Kidney (tissue), 14 donors: ENCODE results near the gene COQ10B. TPM values are rescaled to one million over a fixed set of nuclear protein-coding genes. Genes with fewer than 3 reads are reported as not detected.

Experiments used
- DNase-seq, 5 donors: peaks; one replicate each; pipeline ENCODE4 v3.0.0-alpha.2; 2013 to 2020
- FAIRE-seq: peaks from 2 replicates; lab custom pipeline; 2012; peaks lifted over from hg19 to GRCh38; lab: Jason Lieb, UNC
- H3K27ac ChIP-seq, 2 donors: one replicate each; pipeline ENCODE4 v1.7.0; 2013; ENCODE audit warnings: low read depth in 2 of 2, low read length in 2 of 2, inconsistent platforms in 1 of 2
- H3K27me3 ChIP-seq: one replicate; pipeline ENCODE4 v1.7.1; 2013; ENCODE audit warnings: low read length, inconsistent platforms; ENCODE audit not compliant: control insufficient read depth, insufficient read depth
- H3K36me3 ChIP-seq, 3 donors: one replicate each; pipeline versions ENCODE4 v1.7.0 to v1.7.1; 2013; ENCODE audit warnings: low read length in 3 of 3, control low read depth in 1 of 3, inconsistent platforms in 1 of 3; ENCODE audit not compliant: insufficient read depth in 3 of 3, control insufficient read depth in 2 of 3
- H3K4me1 ChIP-seq, 3 donors: one replicate each; pipeline versions ENCODE4 v1.7.0 to v1.7.1; 2013; ENCODE audit warnings: low read length in 3 of 3, inconsistent platforms in 1 of 3, low read depth in 1 of 3; ENCODE audit not compliant: control insufficient read depth in 2 of 3, insufficient read depth in 2 of 3
- H3K4me3 ChIP-seq, 3 donors: one replicate each; pipeline versions ENCODE4 v1.7.0 to v1.8.1; 2013; ENCODE audit warnings: low read length in 3 of 3, control low read depth in 1 of 3, inconsistent platforms in 1 of 3
- H3K9ac ChIP-seq, 3 donors: one replicate each; pipeline versions ENCODE4 v1.7.0 to v1.7.1; 2013; ENCODE audit warnings: low read length in 3 of 3, control low read depth in 1 of 3, inconsistent platforms in 1 of 3
- H3K9me3 ChIP-seq, 3 donors: one replicate each; pipeline versions ENCODE4 v1.7.0 to v1.7.1; 2013; ENCODE audit warnings: low read length in 3 of 3, control low read depth in 1 of 3, inconsistent platforms in 1 of 3; ENCODE audit not compliant: control insufficient read depth in 2 of 3, insufficient read depth in 1 of 3
- intact Hi-C: fragments of 100-400 bp; cut with DNase I; formaldehyde crosslinking; loops from one replicate; pipeline ENCODE4 v1.11.1; 2022
- polyA plus RNA-seq: library from polyadenylated mRNA; stranded (reverse); fragments of 350-450 nt; fragmentation: Illumina TruSeq; extraction: RNeasy Lipid Tissue Mini Kit (QIAGEN cat#74804); gene quantifications from one replicate; pipeline ENCODE4 v1.2.3, GENCODE V29; 2014; ENCODE audit warnings: low read depth, low replicate concordance; ENCODE audit not compliant: insufficient read depth
- total RNA-seq: library from RNA; stranded (reverse); fragmentation: NEBNext Ultra II Directional; extraction: Animal tissue kit (Norgen Biotek cat#: 25700); gene quantifications from one replicate; pipeline ENCODE4 v1.2.1, GENCODE V29; 2021
- TF ChIP-seq, protein P1 (sequence below): IDR thresholded peaks from 3 replicates; pipeline ENCODE4 v1.5.1; 2012; ENCODE audit warnings: mild to moderate bottlenecking, moderate library complexity, borderline replicate concordance; ENCODE audit not compliant: insufficient read depth; ENCODE audit errors: extremely low read depth
- donor health status: control.
- donor health status: control.
- donor health status: control.
- donor health status: control.
- donor health status: control.
- donor health status: DM: yes; HTN: yes; CAD: no.
- donor health status: Normal renal cell carcinoma (clear cell type).

The COQ10B gene
- total and polyA plus RNA-seq, 2 donors from 2014 or later, result 28.6 to 31.2 TPM

DNA sequence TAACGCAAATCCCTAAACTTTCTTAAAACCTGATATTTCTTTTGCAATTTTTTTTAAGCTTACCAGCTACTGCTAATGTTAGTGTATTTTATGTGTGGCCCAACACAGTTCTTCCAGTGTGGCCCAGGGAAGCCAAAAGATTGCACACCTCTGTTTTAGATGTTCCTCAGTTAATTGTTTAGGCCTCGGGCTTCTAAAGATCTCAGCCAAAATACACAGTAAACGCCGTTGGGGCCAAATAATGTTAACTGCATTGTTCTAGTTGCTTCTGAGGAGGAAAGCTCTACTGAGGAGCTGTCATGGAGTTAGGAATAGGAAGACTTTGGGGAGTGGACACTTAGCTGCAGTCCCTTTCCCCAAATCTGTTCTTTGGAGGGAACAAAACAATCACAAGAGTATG lies 48.8 kb downstream of the COQ10B start:
- TF ChIP-seq, protein P1, sequence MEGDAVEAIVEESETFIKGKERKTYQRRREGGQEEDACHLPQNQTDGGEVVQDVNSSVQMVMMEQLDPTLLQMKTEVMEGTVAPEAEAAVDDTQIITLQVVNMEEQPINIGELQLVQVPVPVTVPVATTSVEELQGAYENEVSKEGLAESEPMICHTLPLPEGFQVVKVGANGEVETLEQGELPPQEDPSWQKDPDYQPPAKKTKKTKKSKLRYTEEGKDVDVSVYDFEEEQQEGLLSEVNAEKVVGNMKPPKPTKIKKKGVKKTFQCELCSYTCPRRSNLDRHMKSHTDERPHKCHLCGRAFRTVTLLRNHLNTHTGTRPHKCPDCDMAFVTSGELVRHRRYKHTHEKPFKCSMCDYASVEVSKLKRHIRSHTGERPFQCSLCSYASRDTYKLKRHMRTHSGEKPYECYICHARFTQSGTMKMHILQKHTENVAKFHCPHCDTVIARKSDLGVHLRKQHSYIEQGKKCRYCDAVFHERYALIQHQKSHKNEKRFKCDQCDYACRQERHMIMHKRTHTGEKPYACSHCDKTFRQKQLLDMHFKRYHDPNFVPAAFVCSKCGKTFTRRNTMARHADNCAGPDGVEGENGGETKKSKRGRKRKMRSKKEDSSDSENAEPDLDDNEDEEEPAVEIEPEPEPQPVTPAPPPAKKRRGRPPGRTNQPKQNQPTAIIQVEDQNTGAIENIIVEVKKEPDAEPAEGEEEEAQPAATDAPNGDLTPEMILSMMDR, result no peak
- H3K4me1 ChIP-seq, result peaks cover 0 to 11% (median 2%) of the 10 kb centered on the region in 3 donors
- DNase-seq (no peak), FAIRE-seq (no peak)
- H3K4me3 ChIP-seq, result peak overlapping the region in 2 of 3 donors; percentile 25 to 75
- H3K27me3 ChIP-seq, result no peaks in the 10 kb centered on the region
- H3K9me3 ChIP-seq, result no peaks in the 10 kb centered on the region
- intact Hi-C loops, result no loop called here
- H3K36me3 ChIP-seq, result peaks cover 2 to 27% (median 5%) of the 10 kb centered on the region in 3 donors
- peak overlapping the region in 1 of 3 donors; percentile 90 for H3K9ac ChIP-seq
- H3K27ac ChIP-seq, result peak overlapping the region in 1 of 2 donors; percentile 56

DNA sequence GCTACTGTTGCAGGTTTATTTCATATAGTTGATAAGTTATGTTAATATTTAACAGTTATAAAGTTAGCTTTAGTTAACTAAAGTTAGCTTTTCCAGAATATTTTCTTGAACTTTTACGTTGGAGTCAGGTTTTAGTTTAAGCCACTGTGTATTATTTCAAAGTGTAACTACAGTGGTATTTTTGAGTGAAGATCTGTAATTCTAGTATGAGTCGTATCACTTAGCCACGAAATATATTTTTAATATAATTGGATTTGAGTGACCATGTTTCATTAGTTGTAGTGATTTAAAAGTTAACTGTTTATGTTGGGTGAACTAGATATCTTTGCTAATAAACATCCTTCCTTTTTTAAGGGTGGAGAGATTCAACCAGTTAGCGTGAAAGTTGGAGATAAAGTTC lies 49.3 kb downstream of the COQ10B start:
- Histone ChIP-seq H3K27me3 (no peaks in the 10 kb centered on the region), H3K36me3 (peaks cover 2 to 25% (median 5%) of the 10 kb centered on the region in 3 donors), H3K9ac (no peak overlapping the region), H3K4me3 (peak overlapping the region in 2 of 3 donors; percentile 25 to 75), H3K4me1 (peaks cover 0 to 10% (median under 1%) of the 10 kb centered on the region in 3 donors), H3K27ac (peak overlapping the region in 1 of 2 donors; percentile 56), H3K9me3 (no peaks in the 10 kb centered on the region)
- FAIRE-seq, result no peak
- DNase-seq, result no peak
- TF ChIP-seq, protein P1, result no peak
- intact Hi-C loops, result no loop called here

DNA sequence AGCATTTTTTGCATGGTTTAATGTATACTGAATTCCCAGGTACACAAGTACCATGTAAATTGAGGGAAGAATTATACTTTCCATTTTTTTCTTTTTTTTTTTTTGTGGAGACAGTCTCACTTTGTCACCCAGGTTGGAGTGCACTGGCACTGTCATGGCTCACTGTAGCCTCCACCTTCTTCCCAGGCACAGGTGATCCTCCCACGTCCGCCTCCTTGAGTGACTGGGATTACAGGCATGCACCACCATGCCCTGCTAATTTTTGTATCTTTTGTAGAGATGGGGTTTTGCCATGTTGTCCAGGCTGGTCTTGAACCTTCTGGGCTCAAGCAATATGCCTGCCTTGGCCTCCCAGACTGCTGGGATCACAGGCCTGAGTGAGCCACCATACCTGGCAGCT lies 50.6 kb downstream of the COQ10B start:
- peaks cover 2 to 21% (median 5%) of the 10 kb centered on the region in 3 donors for H3K36me3 ChIP-seq
- H3K27ac ChIP-seq, result no peak overlapping the region
- no peaks in the 10 kb centered on the region for H3K27me3 ChIP-seq
- FAIRE-seq, result no peak
- intact Hi-C loops, result no loop called here
- no peak for DNase-seq
- no peak overlapping the region for H3K4me3 ChIP-seq
- TF ChIP-seq, protein P1, result no peak
- no peak overlapping the region for H3K9ac ChIP-seq
- H3K9me3 ChIP-seq, result no peaks in the 10 kb centered on the region
- no peaks in the 10 kb centered on the region for H3K4me1 ChIP-seq

DNA sequence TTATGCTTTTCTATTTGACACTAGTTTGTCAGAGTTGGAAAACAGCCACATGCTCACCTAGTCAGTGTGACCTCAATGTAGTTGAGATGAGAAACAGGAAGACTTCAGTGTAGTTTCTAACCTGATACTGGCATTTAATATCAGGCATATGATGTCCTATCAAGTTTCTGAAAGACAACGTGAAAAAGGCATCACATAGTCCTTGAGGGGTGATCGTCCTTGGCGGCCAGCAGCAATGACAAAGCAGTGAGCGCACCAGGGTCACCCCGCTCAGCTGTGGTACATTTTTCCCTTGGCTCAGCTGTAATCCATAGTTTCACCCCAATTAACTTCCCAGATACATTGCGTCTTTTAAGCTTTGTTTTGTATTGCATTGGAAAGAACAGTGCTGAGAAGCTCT lies 51.2 kb downstream of the COQ10B start:
- no peaks in the 10 kb centered on the region for H3K4me1 ChIP-seq
- intact Hi-C loops, result no loop called here
- peaks cover 2 to 21% (median 5%) of the 10 kb centered on the region in 3 donors for H3K36me3 ChIP-seq
- FAIRE-seq, result no peak
- no peak overlapping the region for H3K9ac ChIP-seq
- no peak overlapping the region for H3K4me3 ChIP-seq
- TF ChIP-seq, protein P1, result no peak
- H3K27ac ChIP-seq, result no peak overlapping the region
- no peaks in the 10 kb centered on the region for H3K9me3 ChIP-seq
- no peaks in the 10 kb centered on the region for H3K27me3 ChIP-seq
- no peak for DNase-seq
